Mucosa of stomach (tissue), 1 donor: ENCODE results near the gene SBSN.

Experiments
- H3K27me3 ChIP-seq: one replicate; pipeline ENCODE4 v1.7.0; 2013; ENCODE audit warnings: mild to moderate bottlenecking, low read length; ENCODE audit not compliant: control insufficient read depth, insufficient read depth
- H3K36me3 ChIP-seq: one replicate; pipeline ENCODE4 v1.7.0; 2013; ENCODE audit warnings: low read length; ENCODE audit not compliant: control insufficient read depth, insufficient read depth
- H3K4me1 ChIP-seq: one replicate; pipeline ENCODE4 v1.7.0; 2013; ENCODE audit warnings: mild to moderate bottlenecking, low read length; ENCODE audit not compliant: control insufficient read depth, insufficient read depth
- H3K4me3 ChIP-seq: one replicate; pipeline ENCODE4 v1.7.0; 2013; ENCODE audit warnings: low read length
- H3K9ac ChIP-seq: one replicate; pipeline ENCODE4 v1.7.0; 2013; ENCODE audit warnings: mild to moderate bottlenecking, low read length, moderate library complexity
- H3K9me3 ChIP-seq: one replicate; pipeline ENCODE4 v1.7.0; 2013; ENCODE audit warnings: mild to moderate bottlenecking, low read length, moderate library complexity; ENCODE audit not compliant: control insufficient read depth
- donor health status: Pancreatic carcinoma.

The SBSN gene

DNA sequence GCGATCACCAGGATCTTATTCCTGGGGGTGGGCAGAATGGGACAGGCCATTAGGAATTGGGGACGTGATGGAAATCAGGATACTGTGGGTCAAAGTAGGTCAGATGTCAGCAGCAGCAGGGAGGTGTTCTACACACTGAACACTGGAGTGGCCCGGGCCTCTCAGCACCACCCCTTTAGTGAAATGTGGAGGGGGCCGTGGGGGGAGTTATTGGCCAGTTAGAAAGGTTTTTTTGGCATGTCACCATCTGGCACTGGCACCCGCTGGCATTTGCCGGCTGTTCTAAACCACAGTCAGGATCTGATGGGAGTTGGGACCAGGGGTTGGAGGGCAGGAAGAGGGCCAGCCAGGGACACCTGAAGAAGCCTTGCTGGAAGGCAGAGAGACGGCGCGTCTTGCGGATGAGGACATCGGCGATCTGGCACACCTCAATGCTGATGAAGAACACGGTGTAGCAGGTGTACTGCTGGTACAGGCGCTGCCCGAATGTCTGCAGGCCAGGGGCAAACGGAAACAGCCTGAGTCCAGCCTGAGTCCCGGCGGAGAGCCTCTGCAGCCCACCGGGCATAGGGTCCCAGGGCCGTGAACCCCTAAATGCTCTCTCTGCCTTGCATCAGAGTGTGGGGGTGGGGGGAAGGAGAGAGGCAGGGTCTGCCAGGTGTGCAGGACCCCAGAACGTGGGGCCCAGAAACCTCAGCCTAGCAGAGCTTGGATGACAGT, 23.1 kb upstream of the SBSN start:
- H3K4me3 ChIP-seq = no peak overlapping the region
- H3K9ac ChIP-seq = no peak overlapping the region
- H3K27me3 ChIP-seq = no peaks in the 10 kb centered on the region
- H3K9me3 ChIP-seq = no peaks in the 10 kb centered on the region
- H3K36me3 ChIP-seq = no peaks in the 10 kb centered on the region
- H3K4me1 ChIP-seq = peaks cover 4% of the 10 kb centered on the region

DNA sequence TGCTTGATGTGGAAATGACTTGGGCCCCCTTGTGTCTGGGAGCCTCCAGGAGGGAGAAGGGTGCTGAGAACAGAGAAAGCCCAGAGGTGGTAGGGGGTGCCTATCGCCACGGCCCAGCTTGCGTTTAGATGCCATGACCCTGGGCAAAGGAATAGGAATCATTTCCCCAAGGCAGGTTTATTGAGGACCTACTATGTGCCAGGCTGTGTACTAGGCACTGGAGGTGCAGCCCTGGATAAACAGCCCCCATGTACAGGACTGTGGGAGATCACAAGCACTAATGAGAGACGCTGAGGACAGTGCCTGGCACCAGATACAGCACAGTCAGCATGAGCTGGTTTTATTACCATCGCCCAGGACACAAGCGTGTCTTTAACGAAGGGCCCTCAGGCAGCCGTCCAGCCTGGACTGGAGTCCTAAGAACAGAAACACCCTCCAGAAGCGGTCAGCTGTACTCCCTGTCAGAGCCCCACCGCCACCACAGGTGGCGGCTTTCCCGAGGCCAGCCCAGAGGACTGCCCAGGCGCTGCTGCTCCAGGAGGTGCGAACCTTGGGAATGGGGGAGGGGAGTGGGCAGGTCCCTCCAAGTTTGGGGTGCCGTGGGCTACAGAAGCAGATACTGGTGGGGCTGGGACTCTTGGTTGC, 21.9 kb upstream of the SBSN start:
- no peaks in the 10 kb centered on the region for H3K9me3 ChIP-seq
- no peak overlapping the region for H3K4me3 ChIP-seq
- H3K9ac ChIP-seq = no peak overlapping the region
- H3K4me1 ChIP-seq = peaks cover 8% of the 10 kb centered on the region
- H3K36me3 ChIP-seq = no peaks in the 10 kb centered on the region
- no peaks in the 10 kb centered on the region for H3K27me3 ChIP-seq

DNA sequence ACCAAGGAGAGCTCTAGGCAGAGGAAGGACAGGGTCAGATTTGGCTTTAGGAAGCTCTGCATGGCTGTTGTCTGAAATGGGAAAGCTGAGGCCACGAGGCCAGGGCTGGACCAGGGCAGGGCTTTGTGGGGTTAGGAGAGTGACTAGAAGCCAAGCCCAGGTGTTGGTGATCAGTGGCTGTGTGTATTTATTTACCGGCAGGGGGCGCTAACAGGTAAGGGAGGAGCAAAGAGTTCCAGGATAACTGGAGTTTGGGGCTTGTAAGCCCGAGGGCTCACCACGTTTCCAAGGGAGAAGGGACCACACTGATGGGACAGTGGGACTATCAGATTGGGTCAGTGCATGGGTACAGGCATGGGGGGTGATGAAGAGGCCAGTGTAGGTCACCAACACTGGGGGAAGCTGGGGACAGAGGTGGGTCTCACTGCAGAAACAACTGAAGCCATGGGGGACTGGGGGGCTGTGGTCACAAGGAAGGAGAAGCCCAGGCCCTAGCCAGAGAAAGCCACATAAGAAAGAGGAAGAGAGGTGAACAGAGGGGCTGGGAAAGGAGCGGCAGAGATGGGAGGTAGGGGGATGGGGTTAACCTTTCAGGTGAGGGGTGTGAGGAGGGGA, 21.2 kb upstream of the SBSN start:
- H3K9ac ChIP-seq = no peak overlapping the region
- no peaks in the 10 kb centered on the region for H3K36me3 ChIP-seq
- no peaks in the 10 kb centered on the region for H3K27me3 ChIP-seq
- peaks cover 15% of the 10 kb centered on the region for H3K4me1 ChIP-seq
- H3K4me3 ChIP-seq = no peak overlapping the region
- no peaks in the 10 kb centered on the region for H3K9me3 ChIP-seq

DNA sequence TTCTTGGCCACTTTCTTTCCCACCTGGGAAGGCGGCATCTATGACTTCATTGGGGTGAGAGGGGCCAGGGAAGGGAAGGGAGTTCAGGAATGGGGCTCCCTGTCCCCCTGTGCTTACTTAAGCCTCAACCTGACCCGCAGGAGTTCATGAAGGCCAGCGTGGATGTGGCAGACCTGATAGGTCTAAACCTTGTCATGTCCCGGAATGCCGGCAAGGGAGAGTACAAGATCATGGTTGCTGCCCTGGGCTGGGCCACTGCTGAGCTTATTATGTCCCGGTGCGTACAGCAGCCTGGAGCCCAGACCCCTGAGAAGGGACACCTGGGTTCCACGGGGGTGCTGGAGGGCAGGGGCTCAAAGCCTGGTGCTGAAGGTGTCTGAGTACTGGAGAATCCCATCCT, 18.4 kb upstream of the SBSN start:
- peak overlapping the region; percentile 92 for H3K4me3 ChIP-seq
- H3K9me3 ChIP-seq = no peaks in the 10 kb centered on the region
- no peaks in the 10 kb centered on the region for H3K36me3 ChIP-seq
- peak overlapping the region; percentile 90 for H3K9ac ChIP-seq
- H3K4me1 ChIP-seq = peaks cover 18% of the 10 kb centered on the region
- no peaks in the 10 kb centered on the region for H3K27me3 ChIP-seq

DNA sequence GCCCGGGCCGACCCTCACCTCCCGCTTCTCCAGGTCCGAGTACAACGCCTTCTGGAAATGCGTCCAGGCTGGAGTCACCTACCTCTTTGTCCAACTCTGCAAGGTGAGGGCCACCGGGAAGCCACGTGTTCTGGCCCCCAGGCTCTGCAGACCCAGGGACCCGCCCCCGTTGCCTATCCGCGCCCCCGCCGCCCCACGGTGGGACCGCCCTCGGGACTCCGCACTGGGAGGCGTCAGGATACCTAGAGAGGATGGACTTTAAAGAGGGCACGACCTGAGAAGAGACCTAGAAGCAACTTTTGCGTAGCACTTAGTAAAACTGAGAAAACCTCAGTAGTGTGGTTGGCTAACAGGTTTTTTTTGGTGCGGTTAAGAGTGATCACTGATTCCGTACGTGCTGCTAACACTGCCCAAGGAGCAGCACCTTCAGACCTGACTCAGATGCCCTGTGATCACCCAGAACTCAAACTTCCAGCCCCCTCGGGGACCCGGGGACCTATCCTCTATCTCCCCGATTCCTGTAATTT, 17.8 kb upstream of the SBSN start:
- Histone ChIP-seq H3K4me1 (peaks cover 18% of the 10 kb centered on the region), H3K36me3 (no peaks in the 10 kb centered on the region), H3K9me3 (no peaks in the 10 kb centered on the region), H3K9ac (peak overlapping the region; percentile 90), H3K27me3 (no peaks in the 10 kb centered on the region), H3K4me3 (peak overlapping the region; percentile 92)

DNA sequence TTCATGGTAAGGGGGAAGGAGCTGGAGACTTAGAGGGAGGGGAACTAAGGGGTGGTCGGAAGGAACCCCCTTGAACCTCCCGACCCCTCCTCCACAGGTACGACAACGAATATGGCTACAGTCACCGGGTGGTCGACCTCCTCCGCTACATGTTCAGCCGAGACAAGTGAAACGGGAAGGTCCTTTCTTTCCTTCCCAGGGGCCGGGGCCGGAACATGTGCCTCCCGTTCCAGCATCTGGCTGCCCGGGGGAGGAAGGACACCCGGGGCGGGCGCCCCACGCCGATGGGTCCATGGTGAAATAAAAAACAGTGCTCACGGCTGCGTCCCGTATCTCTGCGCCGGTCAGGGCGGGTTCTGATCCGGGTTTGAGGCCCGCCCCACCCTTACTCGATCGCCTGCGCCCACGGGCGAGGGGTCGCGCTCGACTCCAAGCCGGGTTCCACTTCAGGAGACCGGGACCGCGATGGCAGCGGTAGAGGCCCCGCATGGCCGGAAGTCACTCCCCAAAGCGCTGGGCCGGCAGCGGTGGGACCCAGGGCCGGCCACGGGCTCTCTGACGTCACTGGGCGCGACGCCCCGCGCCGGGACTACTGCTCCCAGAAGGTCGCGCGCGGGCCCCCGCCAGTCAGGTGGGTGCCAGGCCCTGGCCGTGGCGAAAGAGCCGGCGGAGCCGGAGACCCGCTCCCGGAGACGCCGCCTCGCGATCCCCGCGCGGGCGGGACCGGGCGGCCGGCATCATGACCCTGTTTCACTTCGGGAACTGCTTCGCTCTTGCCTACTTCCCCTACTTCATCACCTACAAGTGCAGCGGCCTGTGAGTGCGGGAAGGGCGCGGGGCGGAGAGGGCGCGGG, 17.1 kb upstream of the SBSN start, which contains the start of gene TMEM147:
Gene TMEM147, plus strand, starts transcription at position 626 of the 854 bp plus-strand sequence. Its CDS starts 114 bp downstream, at position 740.
- peak within 1 kb of the TSS; percentile 92 for H3K4me3 ChIP-seq
- no peaks in the 10 kb centered on the region for H3K27me3 ChIP-seq
- no peaks in the 10 kb centered on the region for H3K36me3 ChIP-seq
- H3K9ac ChIP-seq = peak within 1 kb of the TSS; percentile 90
- peaks cover 18% of the 10 kb centered on the region for H3K4me1 ChIP-seq
- no peaks in the 10 kb centered on the region for H3K9me3 ChIP-seq

DNA sequence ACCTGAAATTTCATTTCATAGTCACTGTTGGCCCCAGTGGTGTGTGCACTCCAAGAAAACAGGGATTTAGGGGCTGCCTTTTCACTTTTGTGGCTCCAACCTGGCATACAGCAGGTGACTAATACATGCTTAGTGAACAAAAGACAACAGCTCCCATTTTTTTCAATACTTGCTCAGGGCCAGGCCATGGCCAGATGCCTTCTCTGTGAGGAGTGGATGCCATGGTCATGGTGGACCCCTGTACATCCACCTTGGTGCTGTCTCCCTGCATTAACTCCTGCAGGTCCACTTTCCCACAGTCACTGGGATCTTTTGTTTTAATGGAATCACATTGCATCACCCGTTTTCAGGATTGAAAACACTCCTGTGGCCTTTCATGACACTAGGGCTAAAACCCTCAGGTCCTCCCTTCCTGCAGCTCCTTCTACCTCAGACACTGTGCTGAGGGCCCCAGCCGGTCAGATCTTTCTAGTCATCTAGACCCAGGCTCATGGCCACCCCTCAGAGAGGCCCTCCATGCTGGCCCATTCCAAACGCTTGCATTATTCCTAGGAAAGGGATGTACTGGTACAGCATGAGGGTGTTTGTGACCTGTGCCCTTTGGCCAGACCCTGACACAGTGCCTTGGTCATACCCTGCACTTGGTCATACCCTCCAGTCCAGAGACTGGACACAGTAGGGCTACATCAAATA, 16.1 kb upstream of the SBSN start:
- H3K9me3 ChIP-seq = no peaks in the 10 kb centered on the region
- no peaks in the 10 kb centered on the region for H3K36me3 ChIP-seq
- peaks cover 18% of the 10 kb centered on the region for H3K4me1 ChIP-seq
- peak overlapping the region; percentile 90 for H3K9ac ChIP-seq
- H3K27me3 ChIP-seq = no peaks in the 10 kb centered on the region
- peak overlapping the region; percentile 92 for H3K4me3 ChIP-seq

DNA sequence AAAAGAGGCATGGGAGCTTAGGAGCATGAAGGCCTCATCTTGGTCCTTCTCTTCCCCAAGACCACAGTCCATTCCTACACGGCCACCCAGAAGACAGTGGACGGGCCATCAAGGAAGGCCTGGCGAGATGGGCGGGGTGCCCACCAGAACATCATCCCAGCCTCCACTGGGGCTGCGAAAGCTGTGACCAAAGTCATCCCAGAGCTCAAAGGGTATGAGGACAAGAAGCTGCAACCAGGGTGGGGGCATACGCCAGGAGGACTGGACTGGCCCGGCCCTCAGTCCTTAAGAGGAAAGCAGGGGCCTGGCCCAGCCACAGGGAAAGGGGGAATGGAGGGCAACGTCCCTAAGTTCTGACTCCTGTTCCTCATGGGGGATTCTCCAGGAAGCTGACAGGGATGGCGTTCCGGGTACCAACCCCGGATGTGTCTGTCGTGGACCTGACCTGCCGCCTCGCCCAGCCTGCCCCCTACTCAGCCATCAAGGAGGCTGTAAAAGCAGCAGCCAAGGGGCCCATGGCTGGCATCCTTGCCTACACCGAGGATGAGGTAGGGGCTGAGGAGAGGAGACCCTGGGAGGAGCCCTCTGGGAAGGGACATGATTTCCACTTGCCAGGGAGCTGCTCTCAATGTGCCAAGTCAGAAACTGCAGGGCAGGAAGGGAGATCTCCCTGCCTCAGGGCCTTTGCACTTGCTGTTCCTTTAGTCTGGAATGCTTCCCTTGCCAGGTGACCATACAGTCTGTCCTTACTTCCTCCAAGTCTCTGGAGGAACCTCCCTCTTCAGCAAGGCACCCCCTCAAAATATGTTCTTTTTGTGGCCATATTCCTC, 15.4 kb upstream of the SBSN start:
- no peaks in the 10 kb centered on the region for H3K36me3 ChIP-seq
- H3K9me3 ChIP-seq = no peaks in the 10 kb centered on the region
- no peak overlapping the region for H3K9ac ChIP-seq
- H3K4me1 ChIP-seq = peaks cover 18% of the 10 kb centered on the region
- H3K4me3 ChIP-seq = no peak overlapping the region
- H3K27me3 ChIP-seq = no peaks in the 10 kb centered on the region

DNA sequence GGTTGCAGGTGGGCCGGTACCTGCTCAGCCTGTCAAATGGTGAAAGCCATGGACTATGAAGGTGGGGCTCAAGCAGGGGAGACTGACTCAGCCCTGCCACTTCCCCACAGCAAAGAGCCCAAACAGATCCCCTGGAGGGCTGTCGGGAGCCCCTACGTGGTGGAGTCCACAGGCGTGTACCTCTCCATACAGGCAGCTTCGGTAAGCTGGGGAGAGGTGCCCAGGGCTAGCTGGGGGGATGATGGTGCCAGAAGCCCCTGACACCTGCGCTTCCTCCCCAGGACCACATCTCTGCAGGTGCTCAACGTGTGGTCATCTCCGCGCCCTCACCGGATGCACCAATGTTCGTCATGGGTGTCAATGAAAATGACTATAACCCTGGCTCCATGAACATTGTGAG, 14.1 kb upstream of the SBSN start:
- H3K9ac ChIP-seq = no peak overlapping the region
- peaks cover 18% of the 10 kb centered on the region for H3K4me1 ChIP-seq
- no peaks in the 10 kb centered on the region for H3K27me3 ChIP-seq
- no peaks in the 10 kb centered on the region for H3K9me3 ChIP-seq
- H3K36me3 ChIP-seq = no peaks in the 10 kb centered on the region
- no peak overlapping the region for H3K4me3 ChIP-seq

DNA sequence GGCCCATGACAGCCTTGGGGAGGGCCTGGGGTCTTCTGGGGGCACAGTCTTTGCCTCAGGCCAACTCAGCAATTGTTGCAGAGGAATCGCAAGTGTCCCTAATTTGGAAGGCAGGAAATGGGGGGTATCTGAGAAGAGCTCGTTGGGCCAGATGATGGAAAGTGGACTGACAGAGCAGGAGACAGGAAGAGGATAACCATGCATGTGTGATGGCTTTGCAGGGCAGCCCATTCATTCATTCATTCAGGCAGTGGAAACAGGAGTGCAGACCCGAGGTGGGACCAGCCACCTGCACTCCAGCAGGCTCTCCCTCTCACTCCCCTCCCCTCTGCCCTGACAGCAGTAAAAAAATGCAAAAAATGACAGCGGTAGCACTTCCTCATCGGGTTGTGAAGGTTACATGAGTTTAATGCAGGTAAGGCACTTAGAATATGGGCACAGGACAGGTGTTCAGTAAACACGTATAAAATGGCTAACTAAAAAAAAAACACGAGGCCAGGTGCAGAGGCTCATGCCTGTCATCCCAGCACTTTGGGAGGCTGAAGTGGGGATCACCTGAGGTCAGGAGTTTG, 12.3 kb upstream of the SBSN start:
- H3K36me3 ChIP-seq = no peaks in the 10 kb centered on the region
- no peak overlapping the region for H3K9ac ChIP-seq
- no peaks in the 10 kb centered on the region for H3K27me3 ChIP-seq
- H3K9me3 ChIP-seq = no peaks in the 10 kb centered on the region
- no peak overlapping the region for H3K4me3 ChIP-seq
- peaks cover 10% of the 10 kb centered on the region for H3K4me1 ChIP-seq
